ENCODE results near the gene SLC13A2.
"Not testable (repeated sequence)": the region's sequence is repeated elsewhere in the genome, so short reads cannot be mapped to it uniquely, and the experiment has no call there.

DNA sequence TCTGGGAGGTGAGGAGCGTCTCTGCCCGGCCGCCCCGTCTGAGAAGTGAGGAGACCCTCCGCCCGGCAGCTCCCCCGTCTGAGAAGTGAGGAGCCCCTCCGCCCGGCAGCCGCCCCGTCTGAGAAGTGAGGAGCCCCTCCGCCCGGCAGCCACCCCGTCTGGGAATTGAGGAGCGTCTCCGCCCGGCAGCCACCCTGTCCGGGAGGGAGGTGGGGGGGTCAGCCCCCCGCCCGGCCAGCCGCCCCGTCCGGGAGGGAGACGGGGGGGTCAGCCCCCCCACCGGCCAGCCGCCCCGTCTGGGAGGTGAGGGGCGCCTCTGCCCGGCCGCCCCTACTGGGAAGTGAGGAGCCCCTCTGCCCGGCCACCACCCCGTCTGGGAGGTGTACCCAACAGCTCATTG, 14.6 kb upstream of the SLC13A2 start:
- TF ChIP-seq, protein P1, sequence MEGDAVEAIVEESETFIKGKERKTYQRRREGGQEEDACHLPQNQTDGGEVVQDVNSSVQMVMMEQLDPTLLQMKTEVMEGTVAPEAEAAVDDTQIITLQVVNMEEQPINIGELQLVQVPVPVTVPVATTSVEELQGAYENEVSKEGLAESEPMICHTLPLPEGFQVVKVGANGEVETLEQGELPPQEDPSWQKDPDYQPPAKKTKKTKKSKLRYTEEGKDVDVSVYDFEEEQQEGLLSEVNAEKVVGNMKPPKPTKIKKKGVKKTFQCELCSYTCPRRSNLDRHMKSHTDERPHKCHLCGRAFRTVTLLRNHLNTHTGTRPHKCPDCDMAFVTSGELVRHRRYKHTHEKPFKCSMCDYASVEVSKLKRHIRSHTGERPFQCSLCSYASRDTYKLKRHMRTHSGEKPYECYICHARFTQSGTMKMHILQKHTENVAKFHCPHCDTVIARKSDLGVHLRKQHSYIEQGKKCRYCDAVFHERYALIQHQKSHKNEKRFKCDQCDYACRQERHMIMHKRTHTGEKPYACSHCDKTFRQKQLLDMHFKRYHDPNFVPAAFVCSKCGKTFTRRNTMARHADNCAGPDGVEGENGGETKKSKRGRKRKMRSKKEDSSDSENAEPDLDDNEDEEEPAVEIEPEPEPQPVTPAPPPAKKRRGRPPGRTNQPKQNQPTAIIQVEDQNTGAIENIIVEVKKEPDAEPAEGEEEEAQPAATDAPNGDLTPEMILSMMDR (IDR thresholded peaks at IDR 0.05): not testable (repeated sequence)
- TF ChIP-seq POLR2A (IDR thresholded peaks at IDR 0.05): not testable (repeated sequence)

Measured in gastroesophageal sphincter (tissue), 3 donors.